Measurements from ENCODE around the gene NR3C1.
A peak's percentile ranks its signal among the peaks of the same experiment; 100 is the strongest.
"Not testable (repeated sequence)": the region's sequence is repeated elsewhere in the genome, so short reads cannot be mapped to it uniquely, and the experiment has no call there.

The NR3C1 gene

GRCh38 chr5:143359869-143360268 is 43.6 kb downstream of the NR3C1 start:
- DNase-seq = no peak

- DNase-seq = no peak
Observed at GRCh38 chr5:143356855-143357583, 46.5 kb downstream of the NR3C1 start.

DNA sequence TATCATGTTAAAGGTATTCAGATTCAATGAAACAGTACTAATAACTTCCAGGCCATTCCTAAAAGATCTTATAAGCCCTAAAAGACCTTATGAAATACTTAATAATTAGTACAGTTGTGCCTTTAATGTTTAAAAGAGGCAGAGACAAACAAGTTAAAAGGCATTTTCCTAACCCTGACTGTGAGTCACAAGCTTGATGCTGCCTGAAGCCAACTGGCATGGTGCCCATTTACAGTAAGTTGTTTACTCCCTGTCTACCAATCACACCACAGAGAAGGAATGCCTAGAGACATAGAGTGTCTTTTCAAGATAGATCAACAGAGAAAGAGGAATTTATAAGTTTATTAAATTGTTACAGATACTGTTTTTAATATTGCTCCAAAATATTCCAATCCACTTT is 47.8 kb downstream of the NR3C1 start:
- DNase-seq = peak; percentile 48

GRCh38 chr5:143354025-143354424 is 49.5 kb downstream of the NR3C1 start:
- no peak for DNase-seq

- no peak for DNase-seq
Observed at GRCh38 chr5:143352691-143353090, 50.8 kb downstream of the NR3C1 start.

- no peak for DNase-seq
Observed at GRCh38 chr5:143350751-143351602, 52.5 kb downstream of the NR3C1 start.

DNA sequence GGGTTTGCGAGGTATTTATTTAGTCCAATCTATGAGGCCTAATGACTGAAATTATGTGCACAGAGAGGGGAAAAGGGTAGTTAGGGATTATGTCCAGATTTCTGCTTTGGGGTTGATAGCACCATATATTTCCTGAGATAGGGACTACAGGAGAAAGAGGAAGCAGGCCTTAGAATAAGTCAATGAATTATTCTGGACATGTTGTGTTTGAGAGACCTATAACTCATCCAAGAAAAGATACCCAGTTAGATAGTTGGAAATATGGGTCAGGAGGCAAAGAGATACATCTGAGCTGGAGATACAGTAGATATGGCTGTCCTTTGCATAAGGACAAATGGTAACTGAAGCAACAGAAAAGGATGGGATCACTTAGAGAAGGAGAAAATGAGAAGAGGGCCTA is 53.1 kb downstream of the NR3C1 start:
- DNase-seq = no peak

GRCh38 chr5:143349177-143349576 is 54.3 kb downstream of the NR3C1 start:
- no peak for DNase-seq

GRCh38 chr5:143347698-143348344 is 55.7 kb downstream of the NR3C1 start:
- DNase-seq = no peak

- DNase-seq = no peak
Observed at GRCh38 chr5:143347046-143347445, 56.4 kb downstream of the NR3C1 start.

DNA sequence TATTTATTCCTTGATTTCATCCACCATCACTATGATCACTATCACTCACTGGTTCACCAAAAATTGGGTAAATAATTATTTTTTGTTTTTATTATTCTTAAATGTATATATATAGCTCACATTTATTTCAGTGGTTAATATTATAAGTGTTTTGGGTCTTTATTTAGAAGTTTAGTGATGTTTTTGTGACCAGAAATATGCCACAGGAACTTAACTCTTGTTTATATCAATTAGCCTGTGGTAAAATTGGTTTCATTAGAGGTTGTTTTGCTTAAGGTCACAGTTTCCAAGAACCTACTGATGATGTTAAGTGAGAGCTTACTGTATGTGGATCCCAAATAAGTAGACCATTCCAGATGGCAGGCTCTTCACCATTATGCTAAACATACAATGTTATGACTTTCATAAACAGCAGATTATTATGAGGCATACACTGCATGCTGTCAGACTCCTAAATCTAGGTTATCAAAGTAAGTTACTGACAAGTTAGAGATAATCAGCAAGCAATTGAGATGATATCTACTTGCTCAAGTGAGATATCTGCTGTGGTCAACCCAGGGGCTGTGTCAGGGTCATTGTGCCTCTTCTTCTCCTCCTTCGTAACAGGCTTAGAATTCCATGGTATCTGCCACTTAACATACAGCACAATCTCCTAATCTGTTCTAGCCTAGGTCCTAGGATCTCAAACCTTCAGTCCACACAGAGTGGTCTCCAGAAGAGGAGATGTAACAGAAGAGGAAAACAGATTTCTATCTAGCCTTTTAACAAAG is 57.6 kb downstream of the NR3C1 start:
- no peak for DNase-seq

DNA sequence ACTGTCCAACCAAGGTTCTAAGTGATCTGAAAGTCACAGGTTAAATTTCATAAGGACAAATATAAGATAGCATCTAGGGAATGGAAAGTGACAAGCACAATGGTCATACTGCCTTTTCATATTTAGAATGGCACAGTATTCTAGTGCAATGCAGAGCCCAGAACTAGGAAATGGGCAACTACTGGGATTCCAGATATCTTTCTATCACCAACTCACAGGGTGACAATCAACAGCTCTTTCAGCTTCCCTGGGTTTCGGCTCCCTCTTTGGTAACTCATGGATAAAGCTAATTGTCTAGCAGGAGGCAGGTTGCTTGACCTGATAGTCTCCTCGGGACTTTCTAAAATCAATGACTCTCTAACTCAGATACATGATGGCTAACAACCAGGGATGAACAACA is 60.4 kb downstream of the NR3C1 start:
- DNase-seq = no peak

- DNase-seq = no peak
Observed at GRCh38 chr5:143342607-143343006, 60.9 kb downstream of the NR3C1 start.

DNA sequence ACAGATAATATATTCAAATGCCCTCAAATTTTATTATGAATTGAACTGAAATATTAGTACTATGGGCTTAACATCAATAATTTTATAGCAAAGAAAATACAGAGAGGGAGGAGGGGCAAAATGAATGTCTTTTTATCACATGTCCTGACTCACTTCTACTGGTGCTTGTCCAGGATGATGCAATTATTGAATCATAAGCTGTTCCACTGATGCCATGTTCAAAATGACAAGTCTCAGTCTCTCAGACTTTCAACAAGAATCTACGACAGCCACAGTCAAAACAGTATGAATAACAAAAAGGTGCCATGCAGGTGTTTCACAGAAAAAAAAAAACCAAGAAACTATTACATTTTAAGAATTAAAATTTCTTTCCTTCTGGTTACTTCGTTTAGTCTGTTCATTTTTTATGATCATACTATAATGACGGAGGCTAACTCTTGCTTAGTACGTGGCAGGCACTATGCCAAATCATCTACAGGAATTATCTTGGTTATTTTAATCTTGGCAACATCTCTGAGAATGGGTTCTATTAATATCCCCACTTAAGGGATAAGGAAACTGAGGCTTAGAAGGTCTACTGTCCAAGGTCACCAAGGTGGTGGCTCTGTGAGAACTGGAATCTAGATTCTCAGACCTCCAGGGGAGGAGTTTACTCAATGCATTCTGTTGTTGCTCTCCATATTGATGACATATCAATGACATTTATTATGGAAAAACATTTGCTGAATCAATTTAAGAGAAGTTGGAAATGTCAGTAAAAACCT is 61.5 kb downstream of the NR3C1 start:
- no peak for DNase-seq

GRCh38 chr5:143340891-143341685 is 62.4 kb downstream of the NR3C1 start:
- no peak for DNase-seq

DNA sequence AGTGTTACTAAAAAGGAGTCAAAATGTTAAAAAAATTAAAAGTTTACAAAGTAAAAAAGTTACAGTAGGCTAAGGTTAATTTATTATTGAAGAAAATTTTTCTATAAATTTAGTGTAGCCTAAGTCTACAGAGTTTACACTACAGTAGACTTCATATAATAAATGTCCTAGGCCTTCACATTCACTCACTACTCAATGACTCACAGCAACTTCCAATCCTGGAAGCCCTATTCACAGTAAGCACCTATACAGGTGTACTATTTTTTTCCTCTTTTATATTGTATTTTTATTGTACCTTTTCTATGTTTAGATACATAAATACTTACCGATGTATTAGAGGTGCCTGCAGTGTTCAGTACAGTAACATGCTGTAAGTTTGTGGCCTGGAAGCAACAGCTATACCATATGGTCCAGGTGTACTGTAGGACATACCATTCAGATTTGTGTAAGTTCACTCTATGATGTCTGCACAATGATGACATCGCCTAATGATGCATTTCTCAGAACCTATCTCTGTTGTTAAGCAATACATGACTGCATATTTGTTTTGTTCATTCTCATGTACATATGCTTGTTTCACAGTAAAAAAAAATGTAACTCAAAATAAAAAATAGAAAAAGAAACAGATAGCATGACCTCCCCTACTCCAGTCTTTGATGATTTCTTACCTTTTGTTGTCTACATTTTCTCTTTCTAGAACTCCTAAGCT is 64.7 kb downstream of the NR3C1 start:
- DNase-seq = no peak

GRCh38 chr5:143337946-143338345 is 65.5 kb downstream of the NR3C1 start:
- DNase-seq = no peak

GRCh38 chr5:143336485-143336884 is 67.0 kb downstream of the NR3C1 start:
- DNase-seq = no peak

DNA sequence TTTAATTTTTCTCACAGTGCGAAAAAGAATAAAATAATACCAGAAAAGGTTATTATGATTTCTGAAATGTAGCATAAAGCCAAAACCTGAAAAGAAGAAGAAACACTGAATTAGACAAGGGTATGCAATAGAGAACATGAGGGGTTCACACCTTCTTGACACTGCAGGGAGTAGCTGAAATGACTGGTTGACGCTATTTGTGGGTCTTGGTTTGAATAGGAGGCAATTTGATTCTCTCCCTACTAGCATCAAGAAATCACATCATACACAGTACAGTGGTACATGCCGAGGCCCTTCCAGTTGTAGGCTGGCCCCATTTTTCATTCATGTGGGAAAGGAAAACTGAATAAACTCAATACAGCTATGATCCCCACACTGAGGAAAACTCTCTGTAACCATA is 68.6 kb downstream of the NR3C1 start:
- no peak for DNase-seq

DNA sequence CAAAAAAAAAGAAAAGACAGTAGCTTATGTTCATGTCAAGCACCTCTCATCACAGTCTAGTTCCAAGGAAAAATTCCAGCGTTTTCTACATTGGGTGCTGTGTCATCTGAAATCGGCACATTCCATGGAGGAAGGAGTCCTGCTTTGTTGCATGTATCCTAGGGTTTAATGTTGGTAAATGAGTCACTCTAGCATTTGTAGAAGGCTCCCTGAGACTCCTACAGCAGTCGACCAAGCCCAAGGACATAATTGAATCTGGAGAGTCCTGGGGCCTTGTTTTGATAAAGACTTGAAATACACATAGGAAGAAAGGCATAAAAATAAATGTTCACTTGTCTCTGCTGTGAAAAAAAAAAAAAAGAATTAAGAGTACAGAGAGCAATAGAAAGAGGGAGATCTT is 69.1 kb downstream of the NR3C1 start:
- DNase-seq = not testable (repeated sequence)

DNA sequence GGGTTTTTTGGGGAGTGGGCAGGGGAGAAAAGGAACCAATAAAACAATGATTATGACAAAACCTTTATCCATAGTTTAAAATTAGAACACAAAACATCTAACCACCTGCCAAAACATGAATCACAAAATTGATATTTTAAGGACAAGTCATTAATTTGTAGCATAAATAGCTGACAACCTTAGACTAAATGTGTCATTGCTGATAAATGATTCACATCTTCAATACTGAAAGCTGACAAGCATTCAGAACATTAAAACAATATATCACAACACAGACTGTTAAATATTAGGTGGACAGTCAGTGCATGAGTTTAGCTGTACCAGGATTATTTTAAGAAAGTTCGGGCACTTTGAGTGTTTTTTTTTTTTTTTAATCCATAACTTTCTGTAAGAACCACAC is 71.5 kb downstream of the NR3C1 start:
- no peak for DNase-seq
